Natural killer cell (primary cell): Measurements from ENCODE around the gene PTGDR. TPM values are rescaled to one million over a fixed set of nuclear protein-coding genes. Genes with fewer than 3 reads are reported as not detected.

ENCODE experiments used
- ATAC-seq, 3 donors: fragments of 150-1000 bp in 2 of 3; fragments of 200-7000 bp in 1 of 3; cut with Tn5 transposase; 1 replicate in 1 of 3; 2 replicates in 2 of 3; pipeline ENCODE4 v1.10.0; 2021; ENCODE audit warnings: mild to moderate bottlenecking in 2 of 3, moderate library complexity in 2 of 3
- DNase-seq, 2 donors: peaks; one replicate each; pipeline versions ENCODE4 v3.0.0 to v3.0.0-alpha.2; 2013 to 2021; ENCODE audit warnings: mixed read lengths in 1 of 2
- H3K27ac ChIP-seq: one replicate; pipeline ENCODE4 v1.5.1; 2013; ENCODE audit warnings: mild to moderate bottlenecking, low read length
- H3K27me3 ChIP-seq: one replicate; pipeline ENCODE4 v1.6.1; 2013; ENCODE audit warnings: low read length; ENCODE audit not compliant: control insufficient read depth, insufficient read depth
- H3K36me3 ChIP-seq: one replicate; pipeline ENCODE4 v1.6.1; 2013; ENCODE audit warnings: low read length; ENCODE audit not compliant: control insufficient read depth, insufficient read depth
- H3K4me1 ChIP-seq: one replicate; pipeline ENCODE4 v1.6.1; 2013; ENCODE audit warnings: low read length; ENCODE audit not compliant: control insufficient read depth, insufficient read depth
- H3K4me3 ChIP-seq: one replicate; pipeline ENCODE4 v1.5.1; 2013; ENCODE audit warnings: low read length
- H3K9me3 ChIP-seq: one replicate; pipeline ENCODE4 v1.6.1; 2013; ENCODE audit warnings: low read length; ENCODE audit not compliant: control insufficient read depth, insufficient read depth
- H3K27ac Mint-ChIP-seq, 2 donors: one replicate each; pipeline ENCODE4 v1.8.0; 2022; ENCODE audit warnings: mild to moderate bottlenecking in 2 of 2, mixed read lengths in 2 of 2, moderate library complexity in 1 of 2
- H3K27me3 Mint-ChIP-seq, 2 donors: one replicate each; pipeline ENCODE4 v1.8.0; 2022; ENCODE audit warnings: low read depth in 2 of 2, mixed read lengths in 2 of 2
- H3K36me3 Mint-ChIP-seq: one replicate; pipeline ENCODE4 v1.8.0; 2022; ENCODE audit warnings: mixed read lengths
- H3K4me1 Mint-ChIP-seq, 2 donors: one replicate each; pipeline ENCODE4 v1.8.0; 2022; ENCODE audit warnings: mixed read lengths in 2 of 2
- H3K4me3 Mint-ChIP-seq: one replicate; pipeline ENCODE4 v1.8.0; 2022; ENCODE audit warnings: mild to moderate bottlenecking, moderate library complexity, mixed read lengths
- H3K9me3 Mint-ChIP-seq, 2 donors: one replicate each; pipeline ENCODE4 v1.8.0; 2022; ENCODE audit warnings: mixed read lengths in 2 of 2
- CTCF ChIP-seq: fragments of 200-600 bp; IDR thresholded peaks from one replicate; pipeline ENCODE4 v1.8.0; 2022; ENCODE audit warnings: antibody characterized with exemption
- WGBS: methylation state at CpG from one replicate; pipeline ENCODE4 v1.1.7; 2013; ENCODE audit warnings: missing lambda C conversion rate; ENCODE audit not compliant: insufficient coverage; 5-methylcytosine and 5-hydroxymethylcytosine counted together
- intact Hi-C: fragments of 100-400 bp; cut with micrococcal nuclease; formaldehyde crosslinking; loops from one replicate; pipeline ENCODE4 v1.14.2; 2022
- total RNA-seq, 4 donors: library from RNA; stranded (reverse); fragments of 120-200 nt in 1 of 4; gene quantifications; one replicate each; pipeline versions ENCODE4 v1.2.3 to v1.2.4, GENCODE V29; 2013 to 2022

PTGDR gene
- total RNA-seq, 3 donors from 2014 or later (not counting 1 experiment from before 2014, with no cell fraction given), result 106 to 140 (median 112) TPM

DNA sequence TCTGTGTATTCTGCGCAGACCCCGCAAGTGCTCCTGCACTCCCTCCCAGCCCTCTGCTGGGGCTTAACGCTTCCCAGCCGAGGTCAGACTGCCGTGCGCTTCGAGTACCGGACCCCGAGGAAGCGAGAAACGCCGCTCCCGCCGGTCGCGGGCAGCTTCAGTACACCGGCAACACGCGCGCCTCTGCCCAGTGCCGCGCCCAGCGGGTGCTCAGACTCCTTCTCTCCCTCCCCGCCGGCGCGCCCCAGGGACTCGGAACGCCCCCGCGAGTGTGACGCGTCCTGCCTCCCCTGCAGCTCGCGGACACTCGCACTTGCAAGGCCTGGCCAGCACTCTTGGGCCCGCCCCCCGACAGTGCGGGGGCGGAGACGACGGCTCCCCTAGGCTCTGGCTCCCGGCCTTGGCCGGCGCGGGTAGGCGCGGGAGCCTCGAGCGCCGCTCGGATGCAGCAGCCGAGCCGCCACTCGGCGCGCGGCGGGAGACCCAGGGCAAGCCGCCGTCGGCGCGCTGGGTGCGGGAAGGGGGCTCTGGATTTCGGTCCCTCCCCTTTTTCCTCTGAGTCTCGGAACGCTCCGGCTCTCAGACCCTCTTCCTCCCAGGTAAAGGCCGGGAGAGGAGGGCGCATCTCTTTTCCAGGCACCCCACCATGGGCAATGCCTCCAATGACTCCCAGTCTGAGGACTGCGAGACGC, 46.6 kb downstream of the PTGDR start, which contains the start of gene PTGER2:
Gene PTGER2, plus strand, starts transcription at position 410 of the 692 bp plus-strand sequence. Its CDS starts 237 bp downstream, at position 647.
- Histone ChIP-seq H3K4me1 (peaks cover 44% of the 10 kb centered on the region), H3K4me3 (peak within 1 kb of the TSS; percentile 86), H3K36me3 (no peaks in the 10 kb centered on the region), H3K9me3 (no peaks in the 10 kb centered on the region), H3K27ac (peak within 1 kb of the TSS; percentile 78), H3K27me3 (no peaks in the 10 kb centered on the region)
- Mint-ChIP-seq H3K4me1 (peaks cover 86 to 95% of the 10 kb centered on the region in 2 donors), H3K27me3 (no peaks in the 10 kb centered on the region), H3K27ac (peak within 1 kb of the TSS; percentile 95 to 99), H3K4me3 (peak within 1 kb of the TSS; percentile 98), H3K36me3 (peaks cover 9% of the 10 kb centered on the region), H3K9me3 (no peaks in the 10 kb centered on the region)
- intact Hi-C loops, result loop anchor here (1.0 to 5.0 kb wide), 3 partner anchors 11 to 238 kb away; partner anchors contain the start of genes GPR137C and TXNDC16
- TF ChIP-seq CTCF, result no peak
- under 1% methylated on average over 73 of the region's 73 CpGs for WGBS
- DNase-seq, result peak; percentile 79 to 81
- peak; percentile 75 to 85 (median 78) for ATAC-seq

DNA sequence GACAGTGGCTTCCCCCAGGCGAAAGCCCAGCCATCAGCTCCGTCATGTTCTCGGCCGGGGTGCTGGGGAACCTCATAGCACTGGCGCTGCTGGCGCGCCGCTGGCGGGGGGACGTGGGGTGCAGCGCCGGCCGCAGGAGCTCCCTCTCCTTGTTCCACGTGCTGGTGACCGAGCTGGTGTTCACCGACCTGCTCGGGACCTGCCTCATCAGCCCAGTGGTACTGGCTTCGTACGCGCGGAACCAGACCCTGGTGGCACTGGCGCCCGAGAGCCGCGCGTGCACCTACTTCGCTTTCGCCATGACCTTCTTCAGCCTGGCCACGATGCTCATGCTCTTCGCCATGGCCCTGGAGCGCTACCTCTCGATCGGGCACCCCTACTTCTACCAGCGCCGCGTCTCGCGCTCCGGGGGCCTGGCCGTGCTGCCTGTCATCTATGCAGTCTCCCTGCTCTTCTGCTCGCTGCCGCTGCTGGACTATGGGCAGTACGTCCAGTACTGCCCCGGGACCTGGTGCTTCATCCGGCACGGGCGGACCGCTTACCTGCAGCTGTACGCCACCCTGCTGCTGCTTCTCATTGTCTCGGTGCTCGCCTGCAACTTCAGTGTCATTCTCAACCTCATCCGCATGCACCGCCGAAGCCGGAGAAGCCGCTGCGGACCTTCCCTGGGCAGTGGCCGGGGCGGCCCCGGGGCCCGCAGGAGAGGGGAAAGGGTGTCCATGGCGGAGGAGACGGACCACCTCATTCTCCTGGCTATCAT, 47.3 kb downstream of the PTGDR start:
- H3K4me1 ChIP-seq, result peaks cover 40% of the 10 kb centered on the region
- H3K36me3 ChIP-seq, result no peaks in the 10 kb centered on the region
- no peaks in the 10 kb centered on the region for H3K27me3 Mint-ChIP-seq
- TF ChIP-seq CTCF, result no peak
- H3K4me1 Mint-ChIP-seq, result peaks cover 86 to 95% of the 10 kb centered on the region in 2 donors
- no peaks in the 10 kb centered on the region for H3K27me3 ChIP-seq
- peaks cover 9% of the 10 kb centered on the region for H3K36me3 Mint-ChIP-seq
- peak; percentile 20 to 40 (median 37) for ATAC-seq
- peak overlapping the region; percentile 75 for H3K27ac ChIP-seq
- peak overlapping the region; percentile 86 for H3K4me3 ChIP-seq
- no peaks in the 10 kb centered on the region for H3K9me3 ChIP-seq
- no peaks in the 10 kb centered on the region for H3K9me3 Mint-ChIP-seq
- peak overlapping the region; percentile 95 to 99 for H3K27ac Mint-ChIP-seq
- intact Hi-C loops, result loop anchor here (1.0 to 5.0 kb wide), 3 partner anchors 11 to 238 kb away; partner anchors contain the start of genes GPR137C and TXNDC16
- peak; percentile 39 to 59 for DNase-seq
- WGBS, result under 1% methylated on average over 63 of the region's 63 CpGs
- H3K4me3 Mint-ChIP-seq, result peak overlapping the region; percentile 98

- intact Hi-C loops, result loop anchor here (2.0 kb wide), 1 partner anchor 37 kb away; no protein-coding TSS in a partner anchor
- H3K27me3 ChIP-seq, result no peaks in the 10 kb centered on the region
- Mint-ChIP-seq H3K36me3 (peaks cover 12% of the 10 kb centered on the region), H3K4me1 (peaks cover 89 to 95% of the 10 kb centered on the region in 2 donors), H3K27ac (peak overlapping the region; percentile 95 to 99), H3K9me3 (no peaks in the 10 kb centered on the region), H3K4me3 (peak overlapping the region; percentile 98), H3K27me3 (no peaks in the 10 kb centered on the region)
- WGBS, result 1% methylated on average over 11 of the region's 11 CpGs
- peak overlapping the region; percentile 86 for H3K4me3 ChIP-seq
- TF ChIP-seq CTCF, result no peak
- DNase-seq, result peak in 1 of 2 donors; percentile 50
- H3K27ac ChIP-seq, result peak overlapping the region; percentile 75
- peak; percentile 4 to 27 (median 5) for ATAC-seq
- H3K9me3 ChIP-seq, result no peaks in the 10 kb centered on the region
- no peaks in the 10 kb centered on the region for H3K36me3 ChIP-seq
- peaks cover 35% of the 10 kb centered on the region for H3K4me1 ChIP-seq
These were observed 47.8 kb downstream of the PTGDR start for GRCh38 chr14:52315355-52315718.
